IMR-90 (cell line): ENCODE results near the gene ADGRG3. TPM values are rescaled to one million over a fixed set of nuclear protein-coding genes. Genes with fewer than 3 reads are reported as not detected.

Source experiments
- ATAC-seq: fragments of 200-7000 bp; cut with Tn5 transposase; 2 replicates; pipeline ENCODE4 v1.9.1; 2020; ENCODE audit warnings: low read depth, mild to moderate bottlenecking, moderate library complexity
- BruUV-seq: library from RNA; stranded (reverse); fragments of 400-500 nt; replicated peaks from 2 replicates; lab custom pipeline; 2021; lab: Mats Ljungman, UMichigan
- CTCF ChIA-PET: fragments of 300-600 bp; formaldehyde crosslinking; extraction: SDS; loops from one replicate; lab custom pipeline; 2021; ENCODE audit warnings: antibody characterized with exemption; lab: Yijun Ruan, JAX
- POLR2A ChIA-PET: fragments of 300-600 bp; sonication (Branson Sonifier 250); formaldehyde crosslinking; loops from one replicate; lab custom pipeline; 2022; ENCODE audit warnings: antibody characterized with exemption; ENCODE audit not compliant: unreplicated experiment; lab: Charles Lee
- DNase-seq: peaks from one replicate; pipeline ENCODE4 v3.0.0; 2013
- H2AFZ ChIP-seq: replicated peaks from 2 replicates; pipeline ENCODE3; 2013; ENCODE audit warnings: low read length, mild to moderate bottlenecking; ENCODE audit not compliant: poor library complexity
- H2AK5ac ChIP-seq: 2 replicates; pipeline ENCODE4 v1.6.1; 2013; ENCODE audit warnings: low read depth, low read length, inconsistent platforms
- H2AK9ac ChIP-seq: replicated peaks from 2 replicates; pipeline ENCODE3; 2013; ENCODE audit warnings: mild to moderate bottlenecking, low read depth, low read length, moderate library complexity; ENCODE audit not compliant: poor library complexity
- H2BK120ac ChIP-seq: 2 replicates; pipeline ENCODE4 v1.6.1; 2013; ENCODE audit warnings: low read depth, low read length, inconsistent platforms
- H2BK15ac ChIP-seq: 3 replicates; pipeline ENCODE4 v1.6.1; 2013; ENCODE audit warnings: low read depth, low read length, inconsistent platforms
- H2BK20ac ChIP-seq: 2 replicates; pipeline ENCODE4 v1.6.1; 2013; ENCODE audit warnings: low read depth, mild to moderate bottlenecking, inconsistent platforms, low read length, moderate library complexity
- H2BK5ac ChIP-seq: 2 replicates; pipeline ENCODE4 v1.6.1; 2013; ENCODE audit warnings: mild to moderate bottlenecking, low read depth, low read length, inconsistent platforms; ENCODE audit not compliant: poor library complexity, severe bottlenecking
- H3K14ac ChIP-seq: replicated peaks from 2 replicates; pipeline ENCODE4 v1.6.1; 2013; ENCODE audit warnings: low read depth, low read length, inconsistent platforms
- H3K18ac ChIP-seq: 2 replicates; pipeline ENCODE4 v1.6.1; 2013; ENCODE audit warnings: low read depth, low read length, control low read depth
- H3K23ac ChIP-seq: 2 replicates; pipeline ENCODE4 v1.6.1; 2013; ENCODE audit warnings: low read depth, low read length, inconsistent platforms
- H3K27ac ChIP-seq: 2 replicates; pipeline ENCODE4 v1.5.1; 2013; ENCODE audit warnings: mild to moderate bottlenecking, control low read depth, low read length; ENCODE audit not compliant: insufficient read depth
- H3K27me3 ChIP-seq: 2 replicates; pipeline ENCODE4 v1.6.1; 2013; ENCODE audit warnings: low read length; ENCODE audit not compliant: control insufficient read depth, insufficient read depth
- H3K36me3 ChIP-seq: 2 replicates; pipeline ENCODE4 v1.6.1; 2013; ENCODE audit warnings: low read length, mixed read lengths; ENCODE audit not compliant: control insufficient read depth, insufficient read depth
- H3K4ac ChIP-seq: 2 replicates; pipeline ENCODE4 v1.6.1; 2013; ENCODE audit warnings: low read depth, low read length, inconsistent platforms
- H3K4me1 ChIP-seq: 2 replicates; pipeline ENCODE4 v1.6.1; 2013; ENCODE audit warnings: low read length, mixed read lengths; ENCODE audit not compliant: control insufficient read depth, insufficient read depth
- H3K4me2 ChIP-seq: 2 replicates; pipeline ENCODE4 v1.6.1; 2013; ENCODE audit warnings: low read depth, mild to moderate bottlenecking, control low read depth, low read length, moderate library complexity
- H3K4me3 ChIP-seq: 2 replicates; pipeline ENCODE4 v1.5.1; 2013; ENCODE audit warnings: low read depth, mild to moderate bottlenecking, control low read depth, low read length, moderate library complexity; ENCODE audit not compliant: insufficient read depth
- H3K56ac ChIP-seq: 2 replicates; pipeline ENCODE4 v1.6.1; 2013; ENCODE audit warnings: low read length, inconsistent platforms; ENCODE audit not compliant: insufficient read depth; ENCODE audit errors: extremely low read depth
- H3K79me1 ChIP-seq, 2 experiments: 2 replicates each; pipeline ENCODE4 v1.6.1; 2013; ENCODE audit warnings: low read length in 2 of 2, inconsistent platforms in 1 of 2, low read depth in 1 of 2
- H3K9ac ChIP-seq: 2 replicates; pipeline ENCODE4 v1.6.1; 2013; ENCODE audit warnings: low read depth, low read length, control low read depth
- H3K9me1 ChIP-seq: 2 replicates; pipeline ENCODE4 v1.6.1; 2013; ENCODE audit warnings: low read length, inconsistent platforms; ENCODE audit not compliant: insufficient read depth
- H3K9me3 ChIP-seq: 2 replicates; pipeline ENCODE4 v1.6.1; 2013; ENCODE audit warnings: low read length; ENCODE audit not compliant: control insufficient read depth, insufficient read depth
- H4K20me1 ChIP-seq: 2 replicates; pipeline ENCODE4 v1.6.1; 2013; ENCODE audit warnings: low read length, inconsistent platforms; ENCODE audit not compliant: insufficient read depth
- H4K5ac ChIP-seq: 2 replicates; pipeline ENCODE4 v1.6.1; 2013; ENCODE audit warnings: mild to moderate bottlenecking, low read depth, low read length, control low read depth
- H4K8ac ChIP-seq, 2 experiments: 2 replicates each; pipeline ENCODE4 v1.6.1; 2013; ENCODE audit warnings: low read depth in 2 of 2, low read length in 2 of 2, control low read depth in 1 of 2, inconsistent platforms in 1 of 2
- H4K91ac ChIP-seq: 2 replicates; pipeline ENCODE4 v1.6.1; 2013; ENCODE audit warnings: low read depth, low read length, inconsistent platforms; ENCODE audit not compliant: insufficient read depth
- BHLHE40 ChIP-seq: fragments of 150-350 bp; IDR thresholded peaks from 2 replicates; pipeline ENCODE4 v1.6.1; 2016; ENCODE audit warnings: mild to moderate bottlenecking, low read depth, low read length
- CEBPB ChIP-seq: IDR thresholded peaks from 2 replicates; pipeline ENCODE4 v1.6.1; 2012; ENCODE audit warnings: low read depth, low read length, improper control_type of control experiment
- CHD1 ChIP-seq: IDR thresholded peaks from 2 replicates; pipeline ENCODE4 v1.6.1; 2012; ENCODE audit warnings: low read depth, low read length, improper control_type of control experiment
- CTCF ChIP-seq: conservative IDR thresholded peaks from 2 replicates; pipeline ENCODE4 v1.5.1; 2012; ENCODE audit warnings: mild to moderate bottlenecking, low read depth, low read length, improper control_type of control experiment
- ELK1 ChIP-seq: fragments of 150-350 bp; IDR thresholded peaks from 2 replicates; pipeline ENCODE4 v1.6.1; 2016; ENCODE audit warnings: low read depth, mild to moderate bottlenecking, low read length, moderate library complexity, borderline replicate concordance
- FOS ChIP-seq: fragments of 150-350 bp; IDR thresholded peaks from 2 replicates; pipeline ENCODE4 v1.6.1; 2016; ENCODE audit warnings: low read depth, low read length
- MAFK ChIP-seq: IDR thresholded peaks from 2 replicates; pipeline ENCODE4 v1.6.1; 2012; ENCODE audit warnings: low read depth, low read length, improper control_type of control experiment
- MAZ ChIP-seq: IDR thresholded peaks from 2 replicates; pipeline ENCODE4 v1.6.1; 2012; ENCODE audit warnings: low read depth, mild to moderate bottlenecking, low read length, improper control_type of control experiment, moderate library complexity, borderline replicate concordance
- MXI1 ChIP-seq: IDR thresholded peaks from 2 replicates; pipeline ENCODE4 v1.6.1; 2012; ENCODE audit warnings: low read depth, mild to moderate bottlenecking, low read length, moderate library complexity, borderline replicate concordance
- NFE2L2 ChIP-seq: fragments of 150-350 bp; IDR thresholded peaks from 2 replicates; pipeline ENCODE4 v1.6.1; 2016; ENCODE audit warnings: low read depth, mild to moderate bottlenecking, low read length
- POLR2A ChIP-seq: IDR thresholded peaks from 2 replicates; pipeline ENCODE4 v1.6.1; 2012; ENCODE audit warnings: mild to moderate bottlenecking, low read depth, low read length
- RAD21 ChIP-seq: IDR thresholded peaks from 2 replicates; pipeline ENCODE4 v1.6.1; 2012; ENCODE audit warnings: low read length, improper control_type of control experiment
- RCOR1 ChIP-seq: IDR thresholded peaks from 2 replicates; pipeline ENCODE4 v1.6.1; 2012; ENCODE audit warnings: mild to moderate bottlenecking, low read length, improper control_type of control experiment; ENCODE audit not compliant: insufficient replicate concordance
- RFX5 ChIP-seq: IDR thresholded peaks from 2 replicates; pipeline ENCODE4 v1.8.0; 2012; ENCODE audit warnings: low read depth, mild to moderate bottlenecking, low read length, moderate library complexity
- SMC3 ChIP-seq: fragments of 150-350 bp; IDR thresholded peaks from 2 replicates; pipeline ENCODE4 v1.6.1; 2016; ENCODE audit warnings: low read depth, mild to moderate bottlenecking, antibody characterized with exemption, low read length, moderate library complexity
- USF2 ChIP-seq: fragments of 150-350 bp; IDR thresholded peaks from 2 replicates; pipeline ENCODE4 v1.6.1; 2017; ENCODE audit warnings: mild to moderate bottlenecking, antibody characterized with exemption, low read length, low read depth
- WGBS, 2 experiments: methylation state at CpG; one replicate each; pipeline versions ENCODE4 v1.1.5 to v1.1.7; 2013; ENCODE audit warnings: missing lambda C conversion rate in 2 of 2; ENCODE audit not compliant: insufficient read length in 1 of 2; ENCODE audit errors: extremely low coverage in 2 of 2; 5-methylcytosine and 5-hydroxymethylcytosine counted together
- dilution Hi-C: fragments of 300-500 bp; cut with HindIII; formaldehyde crosslinking; loops from one replicate; pipeline ENCODE4 v1.14.3; 2018; ENCODE audit warnings: low sequenced_read_pairs; ENCODE audit not compliant: unreplicated experiment
- in situ Hi-C: fragments of 300-500 bp; cut with MboI; formaldehyde crosslinking; loops from 3 replicates; pipeline ENCODE4 v1.14.3; 2019; ENCODE audit warnings: low sequenced_read_pairs, inconsistent platforms, mixed read lengths
- intact Hi-C: fragments of 100-400 bp; cut with micrococcal nuclease; formaldehyde crosslinking; loops from 2 replicates; pipeline ENCODE4 v1.10.0; 2022
- polyA plus RNA-seq, 3 experiments: library from polyadenylated mRNA; depleted of rRNA; stranded (reverse); fragments of >200 nt; gene quantifications; 2 replicates each; pipeline ENCODE4 v1.2.3, GENCODE V29; 2012; ENCODE audit warnings: low replicate concordance in 1 of 3
- total RNA-seq: library from RNA; depleted of rRNA; stranded (reverse); fragments of >200 nt; gene quantifications from 2 replicates; pipeline ENCODE4 v1.2.3, GENCODE V29; 2012

Gene ADGRG3
- total and polyA plus RNA-seq, 2 of the 4 experiments (the other 2 are of a cell fraction): not detected

- no TSS peak for BruUV-seq
- H3K27ac ChIP-seq: no peak overlapping the region
- H3K18ac ChIP-seq: no peak overlapping the region
- intact Hi-C loops: no loop called here
- dilution Hi-C loops: no loop called here
- H2AK5ac ChIP-seq: no peak overlapping the region
- H2BK120ac ChIP-seq: no peak overlapping the region
- H2AK9ac ChIP-seq: no peak overlapping the region
- no CpG with 5 or more reads among the region's 2 CpGs for WGBS, 2 experiments
- H3K79me1 ChIP-seq: no peaks in the 10 kb centered on the region
- DNase-seq: no peak
- no peak overlapping the region for H2BK20ac ChIP-seq
- ChIA-PET CTCF (no interaction called here), POLR2A (no interaction called here)
- no peak overlapping the region for H3K4me3 ChIP-seq
- no peak overlapping the region for H3K9ac ChIP-seq
- no peaks in the 10 kb centered on the region for H3K9me3 ChIP-seq
- no peak overlapping the region for H3K14ac ChIP-seq
- no peaks in the 10 kb centered on the region for H4K20me1 ChIP-seq
- H3K36me3 ChIP-seq: no peaks in the 10 kb centered on the region
- H3K4me1 ChIP-seq: peaks cover 15% of the 10 kb centered on the region
- H3K4ac ChIP-seq: no peak overlapping the region
- H4K91ac ChIP-seq: no peak overlapping the region
- in situ Hi-C loops: no loop called here
- H2BK15ac ChIP-seq: no peak overlapping the region
- no peak overlapping the region for H2BK5ac ChIP-seq
- no peak for ATAC-seq
- no peak overlapping the region for H4K5ac ChIP-seq
- peaks cover 12% of the 10 kb centered on the region for H3K9me1 ChIP-seq
- no peak overlapping the region for H3K4me2 ChIP-seq
- TF ChIP-seq CTCF (no peak), CEBPB (no peak), NFE2L2 (no peak), RCOR1 (no peak), ELK1 (no peak), POLR2A (no peak), RFX5 (no peak), SMC3 (no peak), CHD1 (no peak), BHLHE40 (no peak), MAZ (no peak), RAD21 (no peak), USF2 (no peak), MAFK (no peak), FOS (no peak), MXI1 (no peak)
- H2AFZ ChIP-seq: no peak overlapping the region
- no peak overlapping the region for H3K56ac ChIP-seq
- H3K27me3 ChIP-seq: peaks cover 18% of the 10 kb centered on the region
- H4K8ac ChIP-seq: no peak overlapping the region
- no peak overlapping the region for H3K23ac ChIP-seq
Observed at GRCh38 chr16:57638381-57638780, 29.7 kb upstream of the ADGRG3 start.
